LNCAP (cell line): Measurements from ENCODE around the gene PAPOLB.

Source experiments
- CTCF ChIP-seq: fragments of 450-650 bp; IDR thresholded peaks from 2 replicates; pipeline ENCODE4 v1.5.1; 2017; ENCODE audit warnings: mild to moderate bottlenecking

Gene PAPOLB

DNA sequence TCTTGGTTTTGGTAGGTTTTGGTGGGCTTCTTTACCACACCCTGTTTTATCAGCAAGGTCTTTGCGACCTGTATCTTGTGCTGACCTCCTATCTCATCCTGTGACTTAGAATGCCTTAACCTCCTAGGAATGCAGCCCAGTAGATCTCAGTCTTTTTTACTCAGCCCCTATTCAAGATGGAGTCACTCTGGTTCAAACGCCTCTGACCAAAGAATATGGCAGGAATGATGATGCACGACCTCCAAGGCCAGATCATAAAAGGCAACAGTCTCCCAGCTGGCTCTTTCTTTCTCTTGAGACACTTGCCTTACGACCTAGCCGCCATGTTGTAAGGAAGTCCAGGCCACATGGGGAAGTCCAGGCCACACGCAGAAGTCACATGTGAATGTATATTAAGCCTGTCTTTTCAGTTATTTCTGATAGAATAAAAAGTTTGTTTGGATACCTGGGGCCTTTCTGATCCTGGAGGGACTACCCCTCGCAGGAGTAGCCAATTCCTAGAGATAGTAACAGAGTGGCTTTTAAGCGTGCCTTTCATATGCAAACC lies 32.2 kb upstream of the PAPOLB start:
- TF ChIP-seq CTCF = no peak

DNA sequence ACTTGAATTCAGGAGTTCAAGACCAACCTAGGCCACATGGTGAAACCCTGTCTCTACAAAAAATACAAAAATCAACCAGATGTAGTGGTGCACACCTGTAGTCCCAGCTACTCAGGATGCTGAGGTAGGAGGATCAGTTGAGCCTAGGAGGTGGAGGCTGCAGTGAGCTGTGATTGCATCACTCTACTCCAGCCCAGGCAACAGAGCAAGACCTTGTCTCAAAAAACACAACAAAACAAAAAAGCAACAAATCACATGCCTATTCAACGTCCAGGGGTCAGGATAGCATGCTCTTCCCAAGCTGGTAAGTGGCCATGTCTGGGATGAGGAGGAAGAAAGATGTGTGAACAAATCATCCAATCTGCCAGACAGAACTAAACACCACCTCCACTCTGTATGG lies 27.9 kb upstream of the PAPOLB start:
- no peak for TF ChIP-seq CTCF

GRCh38 chr7:4888161-4888560 lies 26.3 kb upstream of the PAPOLB start:
- no peak for TF ChIP-seq CTCF

- no peak for TF ChIP-seq CTCF
Observed at GRCh38 chr7:4886671-4887070, 24.8 kb upstream of the PAPOLB start.

DNA sequence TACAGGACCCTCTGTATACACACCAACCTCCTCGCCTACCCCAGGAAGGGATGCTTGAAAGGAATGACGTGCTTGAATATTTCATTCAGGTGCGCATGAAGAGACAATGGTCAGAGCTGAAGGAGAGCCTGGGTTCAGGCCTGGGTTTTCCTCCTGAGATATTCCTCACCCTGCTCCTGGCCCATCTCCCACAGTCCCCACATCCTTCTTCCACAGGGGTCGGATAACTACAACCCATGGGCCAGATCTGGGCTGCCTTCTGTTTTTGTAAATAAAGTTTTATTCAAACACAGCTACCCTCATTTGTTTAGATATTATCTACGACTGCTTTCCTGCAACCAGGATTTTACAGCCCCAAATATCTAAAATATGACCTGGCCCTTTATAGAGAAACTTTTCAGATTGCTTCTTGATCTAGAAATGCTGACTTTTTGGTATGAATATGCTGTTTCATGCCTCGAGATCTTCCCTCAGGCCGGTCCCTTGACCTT lies 23.5 kb upstream of the PAPOLB start:
- no peak for TF ChIP-seq CTCF

- no peak for TF ChIP-seq CTCF
Observed at GRCh38 chr7:4884164-4884563, 22.3 kb upstream of the PAPOLB start.

GRCh38 chr7:4883372-4884144 lies 21.7 kb upstream of the PAPOLB start, which contains the start of gene RADIL:
TSS of gene RADIL (minus strand) at chr7:4883716. CDS start at chr7:4878139, 5,577 bp downstream.
- peak; percentile 85 for TF ChIP-seq CTCF
